ENCODE data around the gene CFAP100. TPM values are rescaled to one million over a fixed set of nuclear protein-coding genes. Genes with fewer than 3 reads are reported as not detected.

The CFAP100 gene
- total RNA-seq, 3 donors from 2014 or later (not counting 1 experiment from before 2014, with no cell fraction given), result not detected

DNA sequence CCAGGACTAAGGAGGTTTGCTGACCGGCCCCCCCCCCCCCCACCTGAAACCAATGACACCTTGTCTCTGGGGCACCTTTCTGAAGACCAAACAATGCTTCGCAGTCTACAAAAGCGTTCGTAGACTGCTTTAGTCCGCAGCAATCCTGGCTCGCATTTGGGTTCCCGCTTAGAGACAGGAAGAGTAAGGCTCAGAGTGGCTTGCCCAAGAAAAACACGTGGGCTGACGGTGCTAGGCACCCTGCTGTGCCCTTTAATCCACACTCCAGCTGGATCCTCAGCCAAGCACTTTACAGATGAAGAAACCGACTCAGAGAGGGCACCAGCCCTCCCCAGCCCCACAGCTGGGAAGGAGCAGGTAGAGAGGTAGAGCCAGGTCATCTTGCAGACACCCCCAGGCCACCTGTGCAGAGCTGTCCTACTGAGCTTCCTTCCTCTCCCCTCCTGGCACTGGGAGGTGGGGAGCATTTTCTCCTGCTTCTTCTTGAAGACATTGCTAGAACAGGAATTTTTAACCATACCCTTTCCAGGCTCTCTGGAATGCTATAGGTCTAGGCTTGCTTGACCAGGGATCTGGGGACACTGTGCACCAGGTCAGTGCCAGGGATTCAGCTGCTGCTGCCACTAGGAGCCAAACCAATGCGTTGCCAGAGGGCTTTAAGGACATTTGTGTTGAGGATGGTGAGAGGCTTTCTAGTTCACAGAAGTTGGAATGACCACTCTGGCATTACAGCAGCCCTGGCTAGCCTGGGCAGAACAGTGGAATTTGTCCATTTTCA, 36.5 kb upstream of the CFAP100 start:
- H3K36me3 Mint-ChIP-seq, result no peaks in the 10 kb centered on the region
- peaks cover 40 to 55% of the 10 kb centered on the region in 2 donors for H3K27me3 Mint-ChIP-seq (ENCODE audit: low read depth in 2 of 2)
- H3K27ac Mint-ChIP-seq, result peak overlapping the region in 1 of 2 donors; percentile 74

DNA sequence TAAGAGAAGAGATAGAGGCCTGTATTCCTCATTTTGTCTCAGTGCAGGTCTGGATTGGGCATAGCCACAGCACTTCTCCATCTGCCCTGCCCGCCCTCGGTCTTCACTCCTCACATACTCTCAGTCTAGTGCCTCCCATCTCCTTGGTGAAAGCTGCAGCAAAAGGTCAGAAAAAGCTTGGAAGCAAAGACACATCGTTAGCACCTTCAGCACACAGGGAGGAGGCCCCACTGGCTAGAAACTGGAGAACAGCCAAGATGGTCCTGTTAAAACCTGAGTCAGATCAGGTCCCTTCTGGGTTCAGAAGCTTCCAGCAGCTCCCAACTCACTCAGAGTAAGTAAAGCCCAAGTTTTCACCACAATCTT, 35.9 kb upstream of the CFAP100 start:
- Mint-ChIP-seq H3K9me3 (no peaks in the 10 kb centered on the region), H3K36me3 (no peaks in the 10 kb centered on the region), H3K4me1 (peaks cover 18% of the 10 kb centered on the region in 2 donors), H3K4me3 (peak overlapping the region; percentile 49), H3K27ac (no peak overlapping the region), H3K27me3 (ENCODE audit: low read depth in 2 of 2) (peaks cover 38 to 55% of the 10 kb centered on the region in 2 donors)
- DNase-seq (no peak), ATAC-seq (no peak)
- no peak overlapping the region for H3K27ac ChIP-seq (ENCODE audit: low read length)
- peaks cover 24% of the 10 kb centered on the region for H3K4me1 ChIP-seq (ENCODE audit: control insufficient read depth, insufficient read depth, low read length)
- no peaks in the 10 kb centered on the region for H3K36me3 ChIP-seq (ENCODE audit: control insufficient read depth, insufficient read depth, low read length)
- WGBS (ENCODE audit: insufficient coverage), result 74% methylated on average over 3 of the region's 3 CpGs
- TF ChIP-seq, protein P1, sequence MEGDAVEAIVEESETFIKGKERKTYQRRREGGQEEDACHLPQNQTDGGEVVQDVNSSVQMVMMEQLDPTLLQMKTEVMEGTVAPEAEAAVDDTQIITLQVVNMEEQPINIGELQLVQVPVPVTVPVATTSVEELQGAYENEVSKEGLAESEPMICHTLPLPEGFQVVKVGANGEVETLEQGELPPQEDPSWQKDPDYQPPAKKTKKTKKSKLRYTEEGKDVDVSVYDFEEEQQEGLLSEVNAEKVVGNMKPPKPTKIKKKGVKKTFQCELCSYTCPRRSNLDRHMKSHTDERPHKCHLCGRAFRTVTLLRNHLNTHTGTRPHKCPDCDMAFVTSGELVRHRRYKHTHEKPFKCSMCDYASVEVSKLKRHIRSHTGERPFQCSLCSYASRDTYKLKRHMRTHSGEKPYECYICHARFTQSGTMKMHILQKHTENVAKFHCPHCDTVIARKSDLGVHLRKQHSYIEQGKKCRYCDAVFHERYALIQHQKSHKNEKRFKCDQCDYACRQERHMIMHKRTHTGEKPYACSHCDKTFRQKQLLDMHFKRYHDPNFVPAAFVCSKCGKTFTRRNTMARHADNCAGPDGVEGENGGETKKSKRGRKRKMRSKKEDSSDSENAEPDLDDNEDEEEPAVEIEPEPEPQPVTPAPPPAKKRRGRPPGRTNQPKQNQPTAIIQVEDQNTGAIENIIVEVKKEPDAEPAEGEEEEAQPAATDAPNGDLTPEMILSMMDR (IDR thresholded peaks at IDR 0.05), result no peak
- intact Hi-C loops (cut with micrococcal nuclease), result no loop called here
- peaks cover 29% of the 10 kb centered on the region for H3K27me3 ChIP-seq (ENCODE audit: control insufficient read depth, insufficient read depth, low read length)
- no peaks in the 10 kb centered on the region for H3K9me3 ChIP-seq (ENCODE audit: control insufficient read depth, insufficient read depth, low read length)
- H3K4me3 ChIP-seq (ENCODE audit: low read length), result no peak overlapping the region

More for the DNA sequence above, 36.5 kb upstream of the CFAP100 start:
- H3K4me1 ChIP-seq (ENCODE audit: control insufficient read depth, insufficient read depth, low read length), result peaks cover 24% of the 10 kb centered on the region
- ATAC-seq (no peak), DNase-seq (peak in 1 of 2 donors; percentile 23)
- peaks cover 29% of the 10 kb centered on the region for H3K27me3 ChIP-seq (ENCODE audit: control insufficient read depth, insufficient read depth, low read length)
- H3K27ac ChIP-seq (ENCODE audit: low read length), result no peak overlapping the region
- peak overlapping the region; percentile 50 for H3K4me3 ChIP-seq (ENCODE audit: low read length)
- H3K4me1 Mint-ChIP-seq, result peaks cover 18% of the 10 kb centered on the region in 2 donors
- no peaks in the 10 kb centered on the region for H3K9me3 Mint-ChIP-seq
- 17% methylated on average over 11 of the region's 11 CpGs for WGBS (ENCODE audit: insufficient coverage)
- H3K36me3 ChIP-seq (ENCODE audit: control insufficient read depth, insufficient read depth, low read length), result no peaks in the 10 kb centered on the region
- H3K4me3 Mint-ChIP-seq, result peak overlapping the region; percentile 90
- H3K9me3 ChIP-seq (ENCODE audit: control insufficient read depth, insufficient read depth, low read length), result no peaks in the 10 kb centered on the region
- TF ChIP-seq, protein P1 (IDR thresholded peaks at IDR 0.05), result no peak
- intact Hi-C loops (cut with micrococcal nuclease), result no loop called here

DNA sequence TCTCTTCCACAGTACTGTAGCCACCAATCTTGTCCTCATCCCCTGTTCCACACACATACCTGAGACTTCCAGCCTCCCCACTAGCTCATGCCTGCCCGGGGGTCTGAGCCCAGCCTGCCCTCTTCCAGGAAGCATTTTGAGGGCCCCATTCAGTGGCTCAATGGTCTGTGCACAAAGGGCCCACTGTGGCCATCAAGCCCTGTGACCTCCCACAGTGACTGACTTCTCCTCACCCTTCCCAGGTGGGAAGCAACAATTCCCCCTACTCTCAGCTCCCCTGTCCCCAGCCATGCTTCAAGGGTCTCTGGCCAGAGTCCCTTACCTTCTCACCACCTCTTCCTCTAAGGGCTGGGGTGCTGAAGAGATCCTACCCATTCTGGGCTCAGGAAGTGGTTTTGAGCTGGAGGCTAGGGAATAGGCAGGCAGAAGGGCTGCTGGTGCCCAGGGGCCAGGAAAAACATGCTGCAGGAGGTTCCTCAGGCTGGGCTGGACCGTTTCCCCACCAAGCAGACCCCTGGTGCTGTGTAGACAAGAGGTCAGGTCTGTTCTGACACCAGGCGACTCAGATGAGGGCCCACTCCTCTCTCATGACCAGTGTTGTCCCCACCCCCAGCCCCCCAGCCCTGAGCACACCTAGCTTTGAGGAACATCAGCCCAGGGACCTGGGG, 34.5 kb upstream of the CFAP100 start:
- H3K9me3 Mint-ChIP-seq, result no peaks in the 10 kb centered on the region
- H3K27me3 Mint-ChIP-seq (ENCODE audit: low read depth in 2 of 2), result peaks cover 35 to 52% of the 10 kb centered on the region in 2 donors
- no peak for ATAC-seq
- WGBS (ENCODE audit: insufficient coverage), result 57% methylated on average over 3 of the region's 3 CpGs
- no peak overlapping the region for H3K27ac Mint-ChIP-seq
- Histone ChIP-seq H3K27ac (ENCODE audit: low read length) (no peak overlapping the region), H3K9me3 (ENCODE audit: control insufficient read depth, insufficient read depth, low read length) (no peaks in the 10 kb centered on the region), H3K4me1 (ENCODE audit: control insufficient read depth, insufficient read depth, low read length) (peaks cover 24% of the 10 kb centered on the region), H3K4me3 (ENCODE audit: low read length) (no peak overlapping the region), H3K36me3 (ENCODE audit: control insufficient read depth, insufficient read depth, low read length) (no peaks in the 10 kb centered on the region), H3K27me3 (ENCODE audit: control insufficient read depth, insufficient read depth, low read length) (peaks cover 29% of the 10 kb centered on the region)
- DNase-seq, result no peak
- peaks cover 18% of the 10 kb centered on the region in 2 donors for H3K4me1 Mint-ChIP-seq
- TF ChIP-seq, protein P1 (IDR thresholded peaks at IDR 0.05), result no peak
- intact Hi-C loops (cut with micrococcal nuclease), result no loop called here
- H3K36me3 Mint-ChIP-seq, result no peaks in the 10 kb centered on the region
- no peak overlapping the region for H3K4me3 Mint-ChIP-seq

Data from natural killer cell (primary cell).